A549 (cell line): Measurements from ENCODE around the gene S100A8. TPM values are rescaled to one million over a fixed set of nuclear protein-coding genes. Genes with fewer than 3 reads are reported as not detected.

ENCODE experiments used
- ATAC-seq, 2 experiments: fragments of 200-7000 bp in 1 of 2; fragments of >200 bp in 1 of 2; cut with Nextera tagmentation in 1 of 2; cut with Tn5 transposase in 1 of 2; 3 replicates each; pipeline versions ENCODE4 v1.8.0 to v1.9.1; 2018 to 2020; ENCODE audit warnings: mild to moderate bottlenecking in 1 of 2, moderate library complexity in 1 of 2
- CTCF ChIA-PET: fragments of 300-600 bp; sonication (Branson Sonifier 250); formaldehyde crosslinking; extraction: SDS; loops from one replicate; lab custom pipeline; 2021; ENCODE audit warnings: antibody characterized with exemption, inconsistent platforms; lab: Yijun Ruan, JAX
- POLR2A ChIA-PET: fragments of 350-600 bp; formaldehyde crosslinking; extraction: SDS; loops from one replicate; lab custom pipeline; 2021; ENCODE audit warnings: antibody characterized with exemption, inconsistent platforms; lab: Yijun Ruan, JAX
- DNase-seq, 2 experiments: peaks; one replicate each; pipeline versions ENCODE4 v3.0.0 to v3.0.0-alpha.2; 2011 to 2016; ENCODE audit warnings: low read depth in 1 of 2, low spot score in 1 of 2
- FAIRE-seq: peaks from 2 replicates; lab custom pipeline; 2011; peaks lifted over from hg19 to GRCh38; lab: Jason Lieb, UNC
- H3K27ac ChIP-seq, 2 experiments: fragments of >200 bp; sonication (Bioruptor Twin); formaldehyde crosslinking; 3 replicates each; pipeline ENCODE4 v1.5.1; 2016 to 2017
- H3K4me1 ChIP-seq: fragments of >200 bp; sonication (Bioruptor Twin); formaldehyde crosslinking; 3 replicates; pipeline ENCODE4 v1.6.1; 2016
- H3K4me2 ChIP-seq: fragments of >200 bp; sonication (Bioruptor Twin); formaldehyde crosslinking; 3 replicates; pipeline ENCODE4 v1.6.1; 2016
- H3K4me3 ChIP-seq: fragments of >200 bp; sonication (Bioruptor Twin); formaldehyde crosslinking; 3 replicates; pipeline ENCODE4 v1.5.1; 2016
- H3K9me3 ChIP-seq: fragments of >200 bp; sonication (Bioruptor Twin); formaldehyde crosslinking; 3 replicates; pipeline ENCODE4 v1.6.1; 2016
- BCL3 ChIP-seq: fragments of >200 bp; sonication (Bioruptor Twin); formaldehyde crosslinking; IDR thresholded peaks from 3 replicates; pipeline ENCODE4 v1.6.1; 2016
- CBX8 ChIP-seq: fragments of 200-600 bp; sonication (generic); IDR thresholded peaks from 2 replicates; pipeline ENCODE4 v1.6.1; 2016
- CTCF ChIP-seq: fragments of >200 bp; sonication (Bioruptor Twin); formaldehyde crosslinking; IDR thresholded peaks from 3 replicates; pipeline ENCODE4 v1.5.1; 2016
- EHMT2 ChIP-seq: fragments of 200-600 bp; sonication (generic); IDR thresholded peaks from 2 replicates; pipeline ENCODE4 v1.6.1; 2016; ENCODE audit warnings: antibody characterized with exemption, low read depth, mild to moderate bottlenecking, moderate library complexity
- HEYL ChIP-seq: fragments of 250-450 bp; sonication (Bioruptor Pico); IDR thresholded peaks from 2 replicates; pipeline ENCODE4 v1.8.0; 2021; ENCODE audit warnings: mild to moderate bottlenecking, moderate library complexity
- HMGXB4 ChIP-seq: fragments of 250-450 bp; sonication (Bioruptor Pico); IDR thresholded peaks from 2 replicates; pipeline ENCODE4 v1.5.0; 2021; ENCODE audit warnings: mild to moderate bottlenecking, moderate library complexity, borderline replicate concordance
- JUN ChIP-seq, 2 experiments: fragments of >200 bp; sonication (Bioruptor Twin); formaldehyde crosslinking; IDR thresholded peaks; 2 replicates in 1 of 2; 3 replicates in 1 of 2; pipeline ENCODE4 v1.6.1; 2016 to 2017
- KDM1A ChIP-seq: fragments of 200-600 bp; sonication (generic); IDR thresholded peaks from 2 replicates; pipeline ENCODE4 v1.6.1; 2016; ENCODE audit warnings: low read depth, mild to moderate bottlenecking
- KDM5A ChIP-seq: fragments of 200-600 bp; sonication (generic); IDR thresholded peaks from 2 replicates; pipeline ENCODE4 v1.6.1; 2016; ENCODE audit warnings: antibody characterized with exemption, mild to moderate bottlenecking
- MAZ ChIP-seq: fragments of 150-350 bp; IDR thresholded peaks from 2 replicates; pipeline ENCODE4 v1.6.1; 2014; ENCODE audit warnings: antibody characterized with exemption, low read depth, low read length, borderline replicate concordance
- PBX3 ChIP-seq: IDR thresholded peaks from 2 replicates; pipeline ENCODE4 v1.6.1; 2012
- POLR2AphosphoS2 ChIP-seq: conservative IDR thresholded peaks from 2 replicates; pipeline ENCODE4 v1.6.1; 2012; ENCODE audit warnings: low read length, improper control_type of control experiment, inconsistent platforms
- TFCP2L1 ChIP-seq: fragments of 250-450 bp; sonication (Bioruptor Pico); IDR thresholded peaks from 2 replicates; pipeline ENCODE4 v1.5.0; 2021; ENCODE audit warnings: mild to moderate bottlenecking
- USF2 ChIP-seq: fragments of 450-650 bp; IDR thresholded peaks from 2 replicates; pipeline ENCODE4 v1.6.1; 2014; ENCODE audit warnings: antibody characterized with exemption
- ZFP36 ChIP-seq: fragments of 450-650 bp; IDR thresholded peaks from 2 replicates; pipeline ENCODE4 v1.6.1; 2014; ENCODE audit warnings: borderline replicate concordance; ENCODE audit not compliant: partially characterized antibody
- ZSCAN20 ChIP-seq: fragments of 250-450 bp; sonication (Bioruptor Pico); IDR thresholded peaks from 2 replicates; pipeline ENCODE4 v1.8.0; 2022; ENCODE audit warnings: mild to moderate bottlenecking, moderate library complexity
- WGBS: methylation state at CpG from one replicate; pipeline ENCODE4 v1.1.6; 2017; ENCODE audit errors: missing lambda C conversion rate; 5-methylcytosine and 5-hydroxymethylcytosine counted together
- polyA plus RNA-seq, 4 experiments: library from polyadenylated mRNA; depleted of rRNA in 3 of 4; stranded (reverse); fragments of >200 nt; fragmentation: RNase III in 1 of 4; extraction: RNeasy Plus Mini Kit Qiagen cat#74134 plus additional on column Dnase treatment in 1 of 4; gene quantifications; 2 replicates in 3 of 4; 3 replicates in 1 of 4; pipeline ENCODE4 v1.2.3, GENCODE V29; 2011 to 2017
- TF ChIP-seq, protein P1 (sequence below): IDR thresholded peaks from 2 replicates; pipeline ENCODE4 v1.6.1; 2012

S100A8 gene
- polyA plus RNA-seq, 2 of the 4 experiments (the other 2 are of a cell fraction), result not detected

GRCh38 chr1:153432874-153433681 lies 42.2 kb upstream of the S100A8 start:
- Histone ChIP-seq H3K4me1 (no peaks in the 10 kb centered on the region), H3K9me3 (no peaks in the 10 kb centered on the region), H3K4me3 (no peak overlapping the region), H3K4me2 (no peak overlapping the region), H3K27ac (no peak overlapping the region)
- no peak for DNase-seq
- ATAC-seq, result no peak
- TF ChIP-seq KDM1A (no peak), ZFP36 (no peak), HEYL (no peak), BCL3 (no peak), CBX8 (no peak), KDM5A (no peak), PBX3 (no peak), MAZ (no peak), ZSCAN20 (CRISPR knock-in tag) (no peak), JUN (IDR thresholded peaks at IDR 0.05) (no peak), HMGXB4 (CRISPR knock-in tag) (no peak), USF2 (no peak), POLR2AphosphoS2 (no peak)
- TF ChIP-seq, protein P1, sequence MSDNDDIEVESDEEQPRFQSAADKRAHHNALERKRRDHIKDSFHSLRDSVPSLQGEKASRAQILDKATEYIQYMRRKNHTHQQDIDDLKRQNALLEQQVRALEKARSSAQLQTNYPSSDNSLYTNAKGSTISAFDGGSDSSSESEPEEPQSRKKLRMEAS, result no peak
- FAIRE-seq, result no peak
- POLR2A ChIA-PET, result no interaction called here
- CTCF ChIA-PET, result no interaction called here
- 32% methylated on average over 8 of the region's 9 CpGs for WGBS

DNA sequence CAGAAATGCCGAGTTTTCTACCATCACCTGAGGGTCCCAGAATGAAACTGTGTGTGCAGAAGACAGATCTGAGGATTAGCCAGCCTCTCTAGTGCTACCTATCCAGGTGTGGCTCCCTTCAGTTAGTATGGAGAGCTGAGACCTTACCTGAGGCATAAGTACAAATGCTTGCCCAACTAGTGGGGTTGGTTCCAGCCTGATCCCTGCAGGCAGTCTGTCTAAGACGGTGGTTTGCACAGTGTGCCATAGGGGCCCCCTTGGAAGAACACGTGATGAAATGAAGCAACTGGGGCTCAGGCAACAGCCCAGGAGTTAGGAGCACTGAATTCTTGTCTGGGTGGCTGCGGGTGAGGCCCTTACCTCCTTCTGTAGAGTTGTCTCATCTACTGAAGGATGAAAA lies 41.1 kb upstream of the S100A8 start:
- Histone ChIP-seq H3K4me1 (no peaks in the 10 kb centered on the region), H3K4me2 (no peak overlapping the region), H3K4me3 (no peak overlapping the region), H3K27ac (no peak overlapping the region), H3K9me3 (no peaks in the 10 kb centered on the region)
- DNase-seq (no peak), ATAC-seq (no peak), FAIRE-seq (no peak)
- POLR2A ChIA-PET, result no interaction called here
- no peak for TF ChIP-seq KDM5A
- TF ChIP-seq TFCP2L1, result no peak
- TF ChIP-seq POLR2AphosphoS2, result no peak
- TF ChIP-seq PBX3, result no peak
- TF ChIP-seq CTCF, result no peak
- no peak for TF ChIP-seq EHMT2
- no peak for TF ChIP-seq HMGXB4 (CRISPR knock-in tag)
- CTCF ChIA-PET, result no interaction called here
- 2% methylated on average over 4 of the region's 4 CpGs for WGBS
